ENCODE results near the gene VSIR. TPM values are rescaled to one million over a fixed set of nuclear protein-coding genes. Genes with fewer than 3 reads are reported as not detected.

The VSIR gene
- total RNA-seq, 1 donor from 2014 or later: not detected

DNA sequence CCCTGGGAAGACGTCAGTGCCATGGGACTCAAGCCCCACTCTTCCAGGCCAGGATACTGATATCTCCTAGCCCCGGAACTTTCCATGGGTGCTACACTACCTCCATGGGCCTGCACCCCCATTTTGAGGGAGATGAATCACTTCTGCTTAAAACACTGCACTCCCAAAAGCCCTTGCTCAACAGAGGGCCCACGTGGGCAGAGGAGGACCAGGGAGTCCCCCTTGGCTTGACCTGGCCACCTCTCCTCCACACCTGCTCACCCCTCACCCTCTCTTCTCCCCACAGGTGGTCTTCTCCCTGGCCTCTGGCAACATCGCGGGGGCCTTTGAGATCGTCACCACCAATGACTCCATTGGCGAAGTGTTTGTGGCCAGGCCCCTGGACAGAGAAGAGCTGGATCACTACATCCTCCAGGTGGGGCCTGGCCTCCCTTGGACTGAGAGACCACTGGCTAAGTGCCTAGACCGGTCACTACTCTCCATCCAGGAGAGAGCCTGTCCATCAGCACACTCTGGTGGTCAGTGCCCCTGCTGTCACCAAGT lies 33.9 kb downstream of the VSIR start:
- no peak for DNase-seq (ENCODE audit: low read depth, low spot score)
- Mint-ChIP-seq H3K9me3 (no peaks in the 10 kb centered on the region), H3K27ac (ENCODE audit: unreplicated experiment) (no peak overlapping the region), H3K27me3 (ENCODE audit: low read depth) (no peaks in the 10 kb centered on the region), H3K4me3 (no peak overlapping the region), H3K36me3 (ENCODE audit: low read depth) (no peaks in the 10 kb centered on the region), H3K4me1 (no peaks in the 10 kb centered on the region)
- TF ChIP-seq, protein P1, sequence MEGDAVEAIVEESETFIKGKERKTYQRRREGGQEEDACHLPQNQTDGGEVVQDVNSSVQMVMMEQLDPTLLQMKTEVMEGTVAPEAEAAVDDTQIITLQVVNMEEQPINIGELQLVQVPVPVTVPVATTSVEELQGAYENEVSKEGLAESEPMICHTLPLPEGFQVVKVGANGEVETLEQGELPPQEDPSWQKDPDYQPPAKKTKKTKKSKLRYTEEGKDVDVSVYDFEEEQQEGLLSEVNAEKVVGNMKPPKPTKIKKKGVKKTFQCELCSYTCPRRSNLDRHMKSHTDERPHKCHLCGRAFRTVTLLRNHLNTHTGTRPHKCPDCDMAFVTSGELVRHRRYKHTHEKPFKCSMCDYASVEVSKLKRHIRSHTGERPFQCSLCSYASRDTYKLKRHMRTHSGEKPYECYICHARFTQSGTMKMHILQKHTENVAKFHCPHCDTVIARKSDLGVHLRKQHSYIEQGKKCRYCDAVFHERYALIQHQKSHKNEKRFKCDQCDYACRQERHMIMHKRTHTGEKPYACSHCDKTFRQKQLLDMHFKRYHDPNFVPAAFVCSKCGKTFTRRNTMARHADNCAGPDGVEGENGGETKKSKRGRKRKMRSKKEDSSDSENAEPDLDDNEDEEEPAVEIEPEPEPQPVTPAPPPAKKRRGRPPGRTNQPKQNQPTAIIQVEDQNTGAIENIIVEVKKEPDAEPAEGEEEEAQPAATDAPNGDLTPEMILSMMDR (conservative IDR thresholded peaks at IDR 0.05): no peak

DNA sequence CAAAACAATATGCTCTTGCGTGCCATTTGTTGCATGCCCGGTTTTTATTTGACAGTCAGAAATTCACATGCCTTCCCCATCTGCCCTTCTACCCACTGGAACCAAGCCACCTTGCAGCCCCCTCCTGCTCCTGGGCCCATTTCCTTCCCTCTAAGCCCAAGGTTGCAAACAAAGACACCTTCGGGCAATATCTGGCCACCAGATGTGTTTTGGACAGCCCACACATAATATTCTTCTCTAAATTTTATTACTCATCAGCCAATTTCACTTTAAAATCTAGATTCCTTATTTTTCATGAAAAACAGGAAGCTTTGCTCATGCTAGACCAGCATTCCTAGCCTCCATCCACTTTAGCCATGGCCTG lies 35.5 kb downstream of the VSIR start:
- Mint-ChIP-seq H3K36me3 (ENCODE audit: low read depth) (no peaks in the 10 kb centered on the region), H3K4me3 (no peak overlapping the region), H3K27ac (ENCODE audit: unreplicated experiment) (no peak overlapping the region), H3K9me3 (no peaks in the 10 kb centered on the region), H3K27me3 (ENCODE audit: low read depth) (no peaks in the 10 kb centered on the region), H3K4me1 (no peaks in the 10 kb centered on the region)
- no peak for DNase-seq (ENCODE audit: low read depth, low spot score)
- TF ChIP-seq, protein P1 (conservative IDR thresholded peaks at IDR 0.05): no peak

DNA sequence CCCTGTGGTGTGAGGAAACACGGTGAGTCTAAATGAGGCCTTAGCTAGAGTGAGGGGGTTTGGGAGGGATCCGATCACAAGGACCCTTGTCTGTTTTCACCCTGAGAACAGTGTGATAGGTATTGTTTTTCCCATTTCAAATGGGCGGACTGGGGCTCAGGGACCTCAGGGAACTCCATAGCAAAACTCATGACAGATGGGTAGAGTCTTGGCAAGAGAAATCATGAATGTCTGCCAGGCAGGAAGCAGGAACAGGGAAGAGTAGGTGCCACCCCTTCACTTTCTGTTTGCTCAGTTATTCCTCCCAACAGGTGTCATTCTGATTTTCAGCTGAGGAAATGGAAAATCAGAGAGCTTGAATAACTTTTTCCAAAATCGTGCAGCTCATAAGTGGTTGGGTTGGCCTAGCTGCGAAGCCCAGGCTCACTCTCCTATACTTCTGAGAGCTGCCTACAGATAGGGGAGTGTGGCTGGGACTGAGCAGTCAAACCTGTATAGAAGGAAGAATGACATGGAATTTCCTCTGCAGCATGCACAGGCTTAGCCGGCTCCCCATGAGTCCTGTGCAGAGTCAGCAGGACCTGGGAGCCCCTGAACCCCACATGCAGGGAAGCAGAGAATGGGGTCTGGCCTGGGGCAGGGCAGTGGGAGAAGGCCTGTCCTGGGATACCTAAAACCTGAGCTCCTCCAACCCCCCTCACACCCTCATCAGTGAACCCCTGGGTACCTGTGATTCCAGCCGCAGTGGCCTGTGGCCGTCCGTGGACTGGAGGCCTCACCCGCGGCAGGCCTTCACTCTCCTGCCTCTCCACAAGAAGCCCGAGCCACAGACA lies 36.1 kb downstream of the VSIR start:
- Mint-ChIP-seq H3K9me3 (no peaks in the 10 kb centered on the region), H3K4me1 (no peaks in the 10 kb centered on the region), H3K36me3 (ENCODE audit: low read depth) (no peaks in the 10 kb centered on the region)

DNA sequence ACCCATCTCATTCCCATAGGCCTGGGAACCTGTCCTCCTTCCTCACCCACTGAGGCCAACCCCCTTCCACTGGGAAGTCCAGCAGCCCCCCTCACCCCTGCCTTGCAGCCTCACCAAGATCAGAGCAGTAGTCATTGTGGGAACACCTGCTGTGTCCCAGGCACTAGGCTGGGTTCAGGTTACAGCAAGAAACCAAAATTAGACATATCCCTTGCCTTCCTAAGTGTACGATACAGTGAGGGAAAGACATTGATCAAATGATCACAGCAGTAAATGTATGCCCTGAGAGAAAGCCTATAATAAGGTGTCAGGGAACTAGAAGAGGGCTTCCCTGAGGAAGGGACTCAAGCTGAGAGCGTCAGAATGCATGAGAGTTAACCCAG lies 36.8 kb downstream of the VSIR start:
- H3K27ac Mint-ChIP-seq (ENCODE audit: unreplicated experiment): peak overlapping the region; percentile 4
- no peaks in the 10 kb centered on the region for H3K27me3 Mint-ChIP-seq (ENCODE audit: low read depth)
- no peak overlapping the region for H3K4me3 Mint-ChIP-seq
- no peaks in the 10 kb centered on the region for H3K9me3 Mint-ChIP-seq
- H3K4me1 Mint-ChIP-seq: no peaks in the 10 kb centered on the region
- TF ChIP-seq, protein P1 (conservative IDR thresholded peaks at IDR 0.05): no peak
- H3K36me3 Mint-ChIP-seq (ENCODE audit: low read depth): no peaks in the 10 kb centered on the region
- no peak for DNase-seq (ENCODE audit: low read depth, low spot score)

More for the DNA sequence above, 36.1 kb downstream of the VSIR start:
- H3K27ac Mint-ChIP-seq (ENCODE audit: unreplicated experiment): no peak overlapping the region
- no peak for DNase-seq (ENCODE audit: low read depth, low spot score)
- TF ChIP-seq, protein P1 (conservative IDR thresholded peaks at IDR 0.05): no peak
- H3K4me3 Mint-ChIP-seq: no peak overlapping the region
- H3K27me3 Mint-ChIP-seq (ENCODE audit: low read depth): no peaks in the 10 kb centered on the region

DNA sequence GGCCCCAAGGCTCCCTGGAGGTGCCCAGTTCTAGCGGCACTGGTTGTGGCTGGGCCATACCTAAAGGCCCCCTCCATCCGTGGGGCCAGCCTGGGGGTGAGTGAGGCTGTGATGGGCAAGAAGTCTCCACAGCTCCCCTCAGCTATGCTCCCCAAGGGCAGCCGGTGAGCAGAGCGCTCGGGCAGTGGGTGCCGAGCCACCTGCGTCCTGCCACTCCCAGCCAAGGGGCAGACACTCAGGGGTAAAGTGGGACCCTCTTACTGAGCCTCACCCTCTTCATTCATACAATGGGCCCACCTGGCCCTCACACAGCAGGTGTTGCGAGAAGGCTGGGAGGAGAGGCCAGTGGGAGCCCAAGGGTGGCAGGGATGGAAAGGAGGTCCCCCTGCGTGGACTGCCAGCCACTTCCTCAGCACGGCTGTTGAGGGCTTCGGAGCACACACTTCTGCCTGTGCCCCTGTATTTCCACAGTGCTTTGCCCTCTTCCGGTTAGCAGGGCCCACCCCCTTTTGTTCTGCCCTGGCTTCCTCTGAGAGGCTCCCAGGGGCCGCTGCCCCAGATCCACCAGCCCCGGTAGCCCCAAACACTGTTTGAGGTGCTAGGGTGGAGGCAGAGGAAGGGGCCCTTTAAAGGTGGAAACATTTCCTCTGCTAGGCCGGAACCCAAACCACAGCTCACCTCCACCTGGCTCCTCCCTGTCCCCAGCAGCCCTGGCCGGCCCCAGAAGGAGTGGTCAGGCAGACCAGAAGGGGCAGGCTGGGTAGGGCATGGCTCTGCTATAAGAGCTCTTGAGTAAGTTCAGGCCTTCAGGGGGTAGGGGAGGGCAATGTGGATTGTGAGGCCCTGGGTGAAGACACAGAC lies 37.4 kb downstream of the VSIR start:
- no peaks in the 10 kb centered on the region for H3K36me3 Mint-ChIP-seq (ENCODE audit: low read depth)
- TF ChIP-seq, protein P1 (conservative IDR thresholded peaks at IDR 0.05): no peak
- H3K9me3 Mint-ChIP-seq: no peaks in the 10 kb centered on the region
- no peaks in the 10 kb centered on the region for H3K4me1 Mint-ChIP-seq
- DNase-seq (ENCODE audit: low read depth, low spot score): no peak
- no peaks in the 10 kb centered on the region for H3K27me3 Mint-ChIP-seq (ENCODE audit: low read depth)
- H3K27ac Mint-ChIP-seq (ENCODE audit: unreplicated experiment): no peak overlapping the region
- no peak overlapping the region for H3K4me3 Mint-ChIP-seq

Data from neural crest cell (in vitro differentiated cells).